Stimulated activated naive B cell treated with anti-CD40 and anti-IgM and Interleukin-4, amounts not matched to agents 10 μg/mL and 1 μg/mL and 100 μg/mL, for 72 hours (primary cell): Measurements from ENCODE around the gene CCDC88C.

Experiments
- ATAC-seq, 2 donors: fragments of 150-1000 bp; cut with Tn5 transposase; replicated peaks; 2 replicates each; pipeline ENCODE4 v1.10.0; 2021; ENCODE audit warnings: moderate library complexity in 1 of 2
- DNase-seq: peaks from one replicate; pipeline ENCODE4 v3.0.0; 2021
- H3K27ac Mint-ChIP-seq: one replicate; pipeline ENCODE4 v1.8.0; 2022; ENCODE audit warnings: mild to moderate bottlenecking, mixed read lengths
- H3K27me3 Mint-ChIP-seq, 2 donors: one replicate each; pipeline ENCODE4 v1.8.0; 2022; ENCODE audit warnings: mixed read lengths in 2 of 2
- H3K36me3 Mint-ChIP-seq, 2 donors: one replicate each; pipeline ENCODE4 v1.8.0; 2022; ENCODE audit warnings: mixed read lengths in 2 of 2, mild to moderate bottlenecking in 1 of 2
- H3K4me1 Mint-ChIP-seq, 2 donors: one replicate each; pipeline ENCODE4 v1.8.0; 2022; ENCODE audit warnings: mixed read lengths in 2 of 2, mild to moderate bottlenecking in 1 of 2
- H3K4me3 Mint-ChIP-seq, 2 donors: one replicate each; pipeline ENCODE4 v1.8.0; 2022; ENCODE audit warnings: mild to moderate bottlenecking in 2 of 2, mixed read lengths in 2 of 2, moderate library complexity in 1 of 2
- H3K9me3 Mint-ChIP-seq, 2 donors: one replicate each; pipeline ENCODE4 v1.8.0; 2022; ENCODE audit warnings: mixed read lengths in 2 of 2, mild to moderate bottlenecking in 1 of 2

Gene CCDC88C

DNA sequence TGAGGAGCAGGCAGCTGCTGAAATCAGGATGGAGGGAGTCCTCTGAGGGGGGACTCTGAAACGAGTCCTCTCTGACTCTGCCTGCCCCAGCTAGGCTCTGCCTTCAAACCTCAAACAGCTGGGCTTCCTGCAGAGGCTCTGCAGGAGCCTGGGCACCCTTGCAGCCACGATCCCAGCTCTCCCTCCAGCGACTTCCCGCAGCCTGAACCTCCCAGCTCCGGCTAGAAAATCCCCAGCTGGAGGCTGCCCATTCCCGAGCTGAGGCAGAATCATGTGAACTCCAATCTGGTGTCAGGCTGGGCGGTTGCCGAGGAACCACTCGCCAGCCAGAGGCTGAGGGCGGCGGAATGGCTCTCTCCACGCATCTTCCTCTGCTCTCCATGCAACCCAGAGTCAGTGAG, 173.1 kb downstream of the CCDC88C start, which contains the start of gene GPR68:
TSS of gene GPR68 (minus strand) at position 204 of the 401 bp plus-strand sequence. CDS start 9,654 bp downstream, outside the sequence.
- peak within 1 kb of the TSS; percentile 63 for H3K4me3 Mint-ChIP-seq
- ATAC-seq (no peak), DNase-seq (no peak)
- H3K27ac Mint-ChIP-seq: peak within 1 kb of the TSS; percentile 56
- H3K36me3 Mint-ChIP-seq: peaks cover 0 to 4% of the 10 kb centered on the region in 2 donors
- H3K27me3 Mint-ChIP-seq: no peaks in the 10 kb centered on the region
- peaks cover 54 to 64% of the 10 kb centered on the region in 2 donors for H3K4me1 Mint-ChIP-seq
- H3K9me3 Mint-ChIP-seq: peaks cover 0 to 8% of the 10 kb centered on the region in 2 donors

DNA sequence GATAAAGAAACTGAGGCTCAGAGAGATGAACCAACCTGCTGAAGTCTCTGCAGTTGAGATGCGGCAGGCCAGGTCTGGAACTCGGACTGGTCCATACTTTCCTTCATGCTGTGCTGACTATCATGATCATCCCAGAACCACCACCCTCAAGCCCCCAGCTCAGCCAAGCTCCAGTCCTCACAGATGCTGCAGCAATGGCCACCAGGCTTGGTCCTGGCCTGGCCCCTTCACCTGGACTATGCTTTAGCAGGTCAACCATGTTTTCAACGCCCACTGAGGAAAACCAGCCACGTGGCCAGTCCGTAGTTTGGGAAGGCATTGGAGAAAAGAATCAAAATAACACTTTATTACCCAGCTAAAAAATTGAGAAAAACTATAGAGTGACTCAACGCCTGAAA, 174.5 kb downstream of the CCDC88C start:
- peaks cover 63 to 70% of the 10 kb centered on the region in 2 donors for H3K4me1 Mint-ChIP-seq
- ATAC-seq (no peak), DNase-seq (no peak)
- H3K9me3 Mint-ChIP-seq: peaks cover 0 to 8% of the 10 kb centered on the region in 2 donors
- no peaks in the 10 kb centered on the region for H3K27me3 Mint-ChIP-seq
- peak overlapping the region; percentile 63 for H3K4me3 Mint-ChIP-seq
- peaks cover 0 to 4% of the 10 kb centered on the region in 2 donors for H3K36me3 Mint-ChIP-seq
- peak overlapping the region; percentile 47 for H3K27ac Mint-ChIP-seq

- no peak for ATAC-seq
Measured at GRCh38 chr14:91242635-91243034, 175.0 kb downstream of the CCDC88C start.

GRCh38 chr14:91241863-91242262, 175.8 kb downstream of the CCDC88C start:
- peaks cover 61 to 72% of the 10 kb centered on the region in 2 donors for H3K4me1 Mint-ChIP-seq
- peaks cover 0 to 4% of the 10 kb centered on the region in 2 donors for H3K9me3 Mint-ChIP-seq
- no peaks in the 10 kb centered on the region for H3K27me3 Mint-ChIP-seq
- DNase-seq (peak; percentile 67), ATAC-seq (peak; percentile 72)
- peak overlapping the region; percentile 47 for H3K27ac Mint-ChIP-seq
- H3K4me3 Mint-ChIP-seq: peak overlapping the region; percentile 63 to 68
- no peaks in the 10 kb centered on the region for H3K36me3 Mint-ChIP-seq

More at GRCh38 chr14:91242635-91243034, 175.0 kb downstream of the CCDC88C start:
- Mint-ChIP-seq H3K27me3 (no peaks in the 10 kb centered on the region), H3K9me3 (peaks cover 0 to 8% of the 10 kb centered on the region in 2 donors), H3K36me3 (peaks cover 0 to 4% of the 10 kb centered on the region in 2 donors), H3K4me3 (peak overlapping the region; percentile 63 to 68), H3K27ac (peak overlapping the region; percentile 47), H3K4me1 (peaks cover 66 to 72% of the 10 kb centered on the region in 2 donors)
- DNase-seq: no peak

GRCh38 chr14:91238661-91239060, 179.0 kb downstream of the CCDC88C start:
- no peaks in the 10 kb centered on the region for H3K27me3 Mint-ChIP-seq
- DNase-seq: no peak
- peak overlapping the region; percentile 80 for H3K27ac Mint-ChIP-seq
- peaks cover 47 to 49% of the 10 kb centered on the region in 2 donors for H3K4me1 Mint-ChIP-seq
- H3K36me3 Mint-ChIP-seq: peaks cover 4 to 5% of the 10 kb centered on the region in 2 donors
- peaks cover 0 to 4% of the 10 kb centered on the region in 2 donors for H3K9me3 Mint-ChIP-seq
- H3K4me3 Mint-ChIP-seq: peak overlapping the region in 1 of 2 donors; percentile 24
- ATAC-seq: no peak

- ATAC-seq (no peak), DNase-seq (no peak)
- peaks cover 41 to 45% of the 10 kb centered on the region in 2 donors for H3K4me1 Mint-ChIP-seq
- H3K27ac Mint-ChIP-seq: no peak overlapping the region
- no peak overlapping the region for H3K4me3 Mint-ChIP-seq
- H3K36me3 Mint-ChIP-seq: peaks cover 4 to 5% of the 10 kb centered on the region in 2 donors
- peaks cover 0 to 4% of the 10 kb centered on the region in 2 donors for H3K9me3 Mint-ChIP-seq
- no peaks in the 10 kb centered on the region for H3K27me3 Mint-ChIP-seq
Measured at GRCh38 chr14:91238085-91238484, 179.5 kb downstream of the CCDC88C start.

- ATAC-seq: no peak
- H3K4me3 Mint-ChIP-seq: no peak overlapping the region
- peaks cover 0 to 4% of the 10 kb centered on the region in 2 donors for H3K9me3 Mint-ChIP-seq
- H3K27ac Mint-ChIP-seq: no peak overlapping the region
- no peak for DNase-seq
- peaks cover 5 to 8% of the 10 kb centered on the region in 2 donors for H3K36me3 Mint-ChIP-seq
- H3K27me3 Mint-ChIP-seq: no peaks in the 10 kb centered on the region
- H3K4me1 Mint-ChIP-seq: peaks cover 37 to 39% of the 10 kb centered on the region in 2 donors
Measured at GRCh38 chr14:91237219-91237618, 180.4 kb downstream of the CCDC88C start.

DNA sequence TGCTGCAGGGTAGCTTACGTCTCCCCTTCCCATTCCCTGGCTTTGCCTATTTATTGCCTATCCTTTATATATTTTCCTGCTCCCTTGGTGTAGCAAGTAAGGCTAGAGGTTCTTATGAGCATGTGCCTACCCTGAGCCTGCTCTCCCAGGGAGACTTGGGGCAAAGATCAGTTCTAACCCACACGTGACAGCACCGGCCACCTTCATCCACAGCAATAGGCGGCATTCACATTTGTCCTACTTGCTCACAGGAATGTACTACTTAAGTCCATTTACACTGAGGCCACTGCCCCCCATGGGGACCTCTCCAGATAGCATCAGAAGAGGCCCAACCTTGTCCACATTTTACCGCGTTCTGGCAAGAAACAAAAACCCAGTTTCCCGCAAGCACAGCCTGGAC, 181.8 kb downstream of the CCDC88C start:
- no peak for ATAC-seq
- H3K4me3 Mint-ChIP-seq: no peak overlapping the region
- H3K4me1 Mint-ChIP-seq: peaks cover 30 to 31% of the 10 kb centered on the region in 2 donors
- H3K27ac Mint-ChIP-seq: no peak overlapping the region
- no peaks in the 10 kb centered on the region for H3K9me3 Mint-ChIP-seq
- no peak for DNase-seq
- peaks cover 5 to 12% of the 10 kb centered on the region in 2 donors for H3K36me3 Mint-ChIP-seq
- H3K27me3 Mint-ChIP-seq: no peaks in the 10 kb centered on the region

DNA sequence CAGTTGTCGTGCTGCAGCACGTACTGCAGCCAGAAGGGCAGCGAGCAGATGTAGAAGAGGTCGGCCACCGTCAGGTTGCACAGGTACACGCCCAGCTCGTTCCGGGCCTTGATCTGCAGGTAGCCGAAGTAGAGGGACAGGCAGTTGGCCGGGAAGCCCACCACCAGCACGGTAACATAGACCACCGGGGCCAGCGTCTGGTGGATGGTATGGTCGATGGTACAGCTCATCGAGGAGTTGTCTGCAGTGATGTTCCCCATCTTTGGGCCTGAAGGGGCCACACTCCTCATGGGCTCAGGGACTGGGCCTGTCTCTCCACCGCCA, 182.9 kb downstream of the CCDC88C start:
- Mint-ChIP-seq H3K27ac (peak overlapping the region; percentile 44), H3K36me3 (peaks cover 6 to 20% of the 10 kb centered on the region in 2 donors), H3K27me3 (no peaks in the 10 kb centered on the region), H3K9me3 (no peaks in the 10 kb centered on the region), H3K4me1 (peaks cover 34 to 41% of the 10 kb centered on the region in 2 donors), H3K4me3 (no peak overlapping the region)
- ATAC-seq (no peak), DNase-seq (no peak)

GRCh38 chr14:91233936-91234790, 183.5 kb downstream of the CCDC88C start:
- Mint-ChIP-seq H3K4me1 (peaks cover 36 to 41% of the 10 kb centered on the region in 2 donors), H3K27me3 (no peaks in the 10 kb centered on the region), H3K4me3 (no peak overlapping the region), H3K9me3 (no peaks in the 10 kb centered on the region), H3K36me3 (peaks cover 6 to 20% of the 10 kb centered on the region in 2 donors), H3K27ac (peak overlapping the region; percentile 63)
- DNase-seq: no peak
- ATAC-seq: no peak

- Mint-ChIP-seq H3K4me1 (peaks cover 34 to 44% of the 10 kb centered on the region in 2 donors), H3K9me3 (no peaks in the 10 kb centered on the region)
Measured at GRCh38 chr14:91232603-91233002, 185.0 kb downstream of the CCDC88C start.

DNA sequence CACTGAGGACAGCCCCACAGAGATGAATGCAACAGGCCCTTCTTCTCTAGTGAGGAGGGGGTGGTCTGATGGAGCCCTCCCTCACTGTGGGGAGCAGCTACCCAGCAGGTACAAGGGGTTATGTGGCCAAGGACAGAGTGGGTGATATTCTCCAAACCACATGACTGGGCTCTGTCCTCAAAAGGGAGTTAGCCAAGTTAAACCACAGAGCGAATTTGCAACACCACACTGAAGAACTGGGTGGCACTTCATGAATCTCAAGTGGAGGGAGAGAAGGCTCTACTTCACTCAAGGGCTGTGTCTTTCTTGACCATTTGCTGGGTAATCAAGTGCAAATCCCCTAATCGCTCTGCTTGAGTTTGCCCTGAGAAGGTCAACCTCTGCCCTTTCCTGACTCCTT, 185.6 kb downstream of the CCDC88C start:
- Mint-ChIP-seq H3K4me3 (no peak overlapping the region), H3K36me3 (peaks cover 11 to 25% of the 10 kb centered on the region in 2 donors), H3K27me3 (no peaks in the 10 kb centered on the region), H3K9me3 (no peaks in the 10 kb centered on the region), H3K4me1 (peaks cover 38 to 50% of the 10 kb centered on the region in 2 donors), H3K27ac (no peak overlapping the region)
- ATAC-seq (no peak), DNase-seq (no peak)

More at GRCh38 chr14:91232603-91233002, 185.0 kb downstream of the CCDC88C start:
- no peaks in the 10 kb centered on the region for H3K27me3 Mint-ChIP-seq
- ATAC-seq (no peak), DNase-seq (no peak)
- H3K27ac Mint-ChIP-seq: no peak overlapping the region
- H3K36me3 Mint-ChIP-seq: peaks cover 10 to 24% of the 10 kb centered on the region in 2 donors
- no peak overlapping the region for H3K4me3 Mint-ChIP-seq

- H3K27ac Mint-ChIP-seq: no peak overlapping the region
- H3K36me3 Mint-ChIP-seq: peaks cover 14 to 27% of the 10 kb centered on the region in 2 donors
- DNase-seq (no peak), ATAC-seq (no peak)
- no peak overlapping the region for H3K4me3 Mint-ChIP-seq
- no peaks in the 10 kb centered on the region for H3K27me3 Mint-ChIP-seq
- H3K4me1 Mint-ChIP-seq: peaks cover 43 to 56% of the 10 kb centered on the region in 2 donors
- H3K9me3 Mint-ChIP-seq: no peaks in the 10 kb centered on the region
Measured at GRCh38 chr14:91231446-91231845, 186.2 kb downstream of the CCDC88C start.

- DNase-seq (no peak), ATAC-seq (no peak)
- H3K27me3 Mint-ChIP-seq: no peaks in the 10 kb centered on the region
- H3K4me1 Mint-ChIP-seq: peaks cover 51 to 65% of the 10 kb centered on the region in 2 donors
- no peak overlapping the region for H3K4me3 Mint-ChIP-seq
- peaks cover 14 to 27% of the 10 kb centered on the region in 2 donors for H3K36me3 Mint-ChIP-seq
- H3K9me3 Mint-ChIP-seq: no peaks in the 10 kb centered on the region
- H3K27ac Mint-ChIP-seq: no peak overlapping the region
Measured at GRCh38 chr14:91230397-91231035, 187.1 kb downstream of the CCDC88C start.
